AG04450 (cell line): Measurements from ENCODE around the gene CMC4. TPM values are rescaled to one million over a fixed set of nuclear protein-coding genes. Genes with fewer than 3 reads are reported as not detected.

Experiments used
- CTCF ChIA-PET: fragments of 300-600, 350-600 bp; formaldehyde crosslinking; extraction: SDS; loops from one replicate; lab custom pipeline; 2022; ENCODE audit warnings: antibody characterized with exemption, inconsistent platforms; lab: Charles Lee
- POLR2A ChIA-PET: fragments of 350-600 bp; formaldehyde crosslinking; extraction: SDS; loops from one replicate; lab custom pipeline; 2021; ENCODE audit warnings: antibody characterized with exemption, inconsistent platforms; lab: Yijun Ruan, JAX
- DNase-seq: peaks from one replicate; pipeline ENCODE4 v3.0.0-alpha.2; 2011; ENCODE audit warnings: low read depth, low spot score
- H3K27ac ChIP-seq: one replicate; pipeline ENCODE4 v1.5.1; 2012; ENCODE audit warnings: low read depth, low read length, control low read depth
- H3K27me3 ChIP-seq: one replicate; pipeline ENCODE4 v1.6.0; 2012; ENCODE audit warnings: low read length; ENCODE audit not compliant: control insufficient read depth, insufficient read depth
- H3K4me3 ChIP-seq: 2 replicates; pipeline ENCODE4 v1.5.1; 2011; ENCODE audit warnings: mild to moderate bottlenecking, low read depth, low read length, control low read depth
- H3K9me3 ChIP-seq: 2 replicates; pipeline ENCODE4 v1.5.1; 2012; ENCODE audit warnings: low read length; ENCODE audit not compliant: control insufficient read depth, insufficient read depth
- CTCF ChIP-seq: IDR thresholded peaks from 2 replicates; pipeline ENCODE4 v1.5.1; 2011; ENCODE audit warnings: low read depth, low read length, control low read depth, inconsistent platforms
- polyA plus RNA-seq: library from polyadenylated mRNA; depleted of rRNA; stranded (reverse); fragments of >200 nt; gene quantifications from 2 replicates; pipeline ENCODE4 v1.2.3, GENCODE V29; 2011

Gene CMC4
- polyA plus RNA-seq, 1 experiment, result 10.1 TPM

- DNase-seq, result peak; percentile 79
- H3K4me3 ChIP-seq, result peak within 1 kb of the TSS; percentile 62
- TF ChIP-seq CTCF, result no peak
- peaks cover 3% of the 10 kb centered on the region for H3K27me3 ChIP-seq
- ChIA-PET POLR2A (interaction anchor here (0.6 to 1.3 kb wide), 3 partner anchors 9 to 30 kb away, joined by 3 to 5 read pairs (median 5); no protein-coding TSS in a partner anchor), CTCF (no interaction called here)
- no peaks in the 10 kb centered on the region for H3K9me3 ChIP-seq
- H3K27ac ChIP-seq, result peak within 1 kb of the TSS; percentile 95
Observed at GRCh38 chrX:155026727-155027508, 44.0 kb downstream of the CMC4 start, which contains the start of gene FUNDC2. FUNDC2 (plus strand) TSS chrX:155026844; CDS start chrX:155026939, 95 bp downstream.

GRCh38 chrX:155026420-155026726 lies 44.6 kb downstream of the CMC4 start:
- no peak for DNase-seq
- peaks cover 6% of the 10 kb centered on the region for H3K27me3 ChIP-seq
- H3K27ac ChIP-seq, result peak overlapping the region; percentile 75
- H3K9me3 ChIP-seq, result no peaks in the 10 kb centered on the region
- ChIA-PET POLR2A (interaction anchor here (0.6 to 1.3 kb wide), 3 partner anchors 9 to 31 kb away, joined by 3 to 5 read pairs (median 5); no protein-coding TSS in a partner anchor), CTCF (no interaction called here)
- peak overlapping the region; percentile 62 for H3K4me3 ChIP-seq
- TF ChIP-seq CTCF, result no peak

- CTCF ChIA-PET, result interaction anchor here (1.0 kb wide), 1 partner anchor 62 kb away, joined by 3 read pairs; no protein-coding TSS in a partner anchor
- H3K9me3 ChIP-seq, result no peaks in the 10 kb centered on the region
- no peak overlapping the region for H3K4me3 ChIP-seq
- H3K27me3 ChIP-seq, result peaks cover 6% of the 10 kb centered on the region
- H3K27ac ChIP-seq, result no peak overlapping the region
- DNase-seq, result no peak
- POLR2A ChIA-PET, result no interaction called here
- TF ChIP-seq CTCF, result no peak
Observed at GRCh38 chrX:155023907-155024833, 46.8 kb downstream of the CMC4 start.

GRCh38 chrX:155022585-155022984 lies 48.4 kb downstream of the CMC4 start, which contains the start of gene F8:
F8 (minus strand) TSS chrX:155022723; CDS start chrX:155022552, 171 bp downstream.
- Histone ChIP-seq H3K9me3 (no peaks in the 10 kb centered on the region), H3K27me3 (peaks cover 6% of the 10 kb centered on the region), H3K27ac (no peak within 1 kb of the TSS), H3K4me3 (no peak within 1 kb of the TSS)
- ChIA-PET CTCF (no interaction called here), POLR2A (no interaction called here)
- TF ChIP-seq CTCF, result no peak
- no peak for DNase-seq
